GM18907 (cell line): Measurements from ENCODE around the gene PRSS33.

Source experiments
- ATAC-seq: cut with Tn5 transposase; IDR thresholded peaks from one replicate; pipeline ENCODE4 v1.9.1; 2021; ENCODE audit warnings: mild to moderate bottlenecking, moderate library complexity; ENCODE audit not compliant: unreplicated experiment

Gene PRSS33, protein sequence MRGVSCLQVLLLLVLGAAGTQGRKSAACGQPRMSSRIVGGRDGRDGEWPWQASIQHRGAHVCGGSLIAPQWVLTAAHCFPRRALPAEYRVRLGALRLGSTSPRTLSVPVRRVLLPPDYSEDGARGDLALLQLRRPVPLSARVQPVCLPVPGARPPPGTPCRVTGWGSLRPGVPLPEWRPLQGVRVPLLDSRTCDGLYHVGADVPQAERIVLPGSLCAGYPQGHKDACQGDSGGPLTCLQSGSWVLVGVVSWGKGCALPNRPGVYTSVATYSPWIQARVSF

DNA sequence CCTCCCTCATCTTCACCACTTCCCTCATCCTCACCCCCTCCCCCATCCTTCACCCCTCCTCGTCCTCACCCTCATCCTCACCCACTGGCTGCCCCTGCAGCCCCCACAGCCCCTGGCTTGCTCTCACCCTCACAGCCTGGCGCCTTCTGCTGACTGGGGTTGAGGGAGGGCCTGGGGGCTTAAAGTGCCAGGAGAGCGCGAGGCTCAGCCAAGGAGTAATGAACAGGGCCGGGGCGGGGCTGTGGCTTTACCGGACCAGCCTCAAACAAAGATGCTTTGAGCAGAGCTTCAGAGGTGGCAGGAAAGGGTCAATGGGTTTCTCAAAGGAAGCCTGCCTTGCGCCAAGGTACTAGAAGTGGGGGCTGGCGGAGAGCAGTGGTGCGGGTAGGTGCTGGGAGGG, at the start of gene PRSS33:
Gene PRSS33 (minus strand): TSS at position 155 of the 400 bp plus-strand sequence. CDS start 1,013 bp downstream, outside the sequence.
- ATAC-seq, result no peak

DNA sequence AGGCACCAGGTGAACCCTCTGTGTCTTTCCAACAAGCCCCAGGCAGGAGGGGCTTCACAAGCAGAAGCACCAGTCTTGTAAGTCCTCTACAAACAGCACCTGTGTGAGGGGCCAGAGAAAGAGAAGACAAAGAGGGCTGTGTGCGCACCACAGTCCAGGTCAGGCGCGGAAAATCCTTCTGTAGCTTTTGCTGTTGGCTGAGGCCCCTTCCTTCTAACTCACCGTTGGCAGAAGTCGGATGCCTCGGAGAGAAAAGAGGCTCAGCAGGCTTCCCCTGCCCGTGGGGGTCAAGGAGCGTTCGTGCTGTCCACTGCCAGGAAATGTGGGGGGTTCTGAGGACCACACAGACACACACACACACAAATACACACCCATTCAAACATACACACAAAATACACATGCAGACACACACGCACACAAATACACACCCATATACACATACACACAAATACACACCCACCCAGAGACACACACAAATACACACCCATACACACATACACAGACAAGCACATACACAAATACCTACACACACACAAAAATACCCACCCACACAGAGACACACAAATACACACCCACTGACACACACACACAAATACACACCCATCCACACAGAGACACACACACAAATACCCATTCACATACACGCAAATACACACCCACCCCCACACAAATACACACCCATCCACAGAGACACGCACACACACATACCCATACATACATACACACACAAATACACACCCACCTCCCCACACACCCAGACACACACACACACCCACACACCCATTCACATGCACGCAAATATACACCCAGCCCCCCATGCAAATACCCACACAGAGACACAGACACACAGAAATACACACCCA, 49.5 kb upstream of the PRSS33 start:
- ATAC-seq, result no peak

DNA sequence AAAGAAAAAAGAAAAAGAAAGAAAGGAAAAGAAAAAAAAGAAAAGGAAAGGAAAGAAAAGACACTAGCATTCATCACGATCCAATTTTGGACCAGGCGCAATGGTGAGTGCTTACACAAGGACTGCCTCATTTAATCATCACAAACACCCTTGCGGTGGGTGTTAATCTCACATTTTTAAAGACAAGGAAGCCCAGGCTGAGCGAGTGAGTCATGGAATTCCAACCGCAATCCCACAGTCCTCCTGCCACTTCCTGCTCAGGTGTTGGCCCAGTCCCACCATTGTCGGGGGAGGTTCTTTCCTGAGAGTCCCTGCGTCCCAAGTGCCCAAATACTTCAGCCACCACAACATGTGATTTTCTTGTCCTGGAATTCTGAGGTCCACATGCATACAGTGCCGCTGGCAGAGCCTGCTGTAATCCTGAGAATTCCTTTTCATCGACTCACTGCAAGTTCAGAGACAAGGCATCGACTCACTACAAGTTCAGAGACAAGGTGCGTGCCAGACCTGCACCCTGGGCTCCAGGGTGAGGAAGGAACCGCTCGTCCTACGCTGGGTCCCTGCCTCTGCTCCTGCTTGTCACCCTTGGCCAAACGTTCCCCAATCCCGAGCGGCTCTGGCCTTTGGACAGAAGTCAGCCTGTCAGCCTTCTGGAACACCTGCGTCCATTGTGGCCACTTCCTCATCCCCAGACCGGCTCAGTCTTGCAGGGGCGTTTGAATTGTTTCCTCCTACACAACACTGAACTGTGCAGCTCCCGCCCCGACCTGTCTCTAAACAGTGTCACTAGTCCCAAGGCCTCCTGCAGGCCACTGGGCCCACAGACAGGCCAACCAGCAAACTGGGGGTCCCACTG, 48.5 kb upstream of the PRSS33 start:
- ATAC-seq, result no peak

DNA sequence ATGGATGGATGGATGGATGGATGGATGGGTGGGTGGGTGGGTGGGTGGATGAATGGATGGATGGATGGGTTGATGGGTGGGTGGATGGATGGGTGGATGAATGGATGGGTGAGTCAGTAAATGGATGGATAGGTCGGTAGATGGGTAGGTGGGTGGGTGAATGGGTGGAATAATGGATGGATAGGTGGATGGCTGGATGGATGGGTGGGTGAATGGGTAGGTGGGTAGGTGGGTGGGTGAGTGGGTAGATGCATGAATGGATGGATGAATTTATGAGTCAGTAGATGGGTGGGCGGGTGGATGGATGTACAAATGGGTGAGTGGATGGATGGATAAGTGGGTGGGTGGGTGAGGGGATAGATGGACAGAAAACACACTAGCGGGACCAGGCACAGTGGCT, 47.6 kb upstream of the PRSS33 start:
- no peak for ATAC-seq

DNA sequence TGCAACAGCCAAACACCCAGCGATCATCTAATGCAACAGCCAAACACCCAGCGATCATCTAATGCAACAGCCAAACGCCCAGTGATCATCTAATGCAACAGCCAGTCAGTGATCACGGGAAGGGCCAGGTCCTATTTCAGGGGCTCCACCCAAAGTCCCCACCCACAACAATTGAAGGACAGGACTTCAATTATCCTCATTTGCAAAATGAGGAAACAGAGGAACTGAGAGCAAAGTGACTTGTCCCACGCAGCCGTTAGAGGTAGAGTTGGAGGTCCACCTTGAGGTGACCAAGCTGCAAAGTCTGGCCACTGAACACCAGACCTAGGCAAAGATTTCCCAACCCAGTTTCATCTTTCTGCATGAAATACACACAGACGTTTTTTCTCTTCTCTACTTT, 46.4 kb upstream of the PRSS33 start:
- ATAC-seq, result no peak

DNA sequence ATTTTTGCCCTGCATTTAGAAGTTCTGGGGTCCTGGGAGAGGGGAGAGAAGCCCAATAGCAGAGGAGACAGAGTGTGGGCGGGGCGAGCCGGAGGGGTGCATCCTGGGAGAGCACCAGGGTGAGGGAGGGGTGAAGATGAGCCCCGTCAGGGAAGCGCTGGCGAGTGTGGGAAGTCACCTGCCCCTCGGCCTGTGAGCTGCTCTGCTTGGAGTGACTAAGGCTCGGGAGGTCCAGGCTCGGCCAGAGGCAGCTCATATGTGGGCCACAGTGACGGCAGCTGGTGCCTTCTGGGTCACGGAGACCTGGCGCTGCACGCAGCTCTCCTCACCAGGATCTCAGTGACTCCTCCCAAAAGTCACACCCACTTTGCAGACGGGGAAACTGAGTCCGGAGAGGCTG, 43.8 kb upstream of the PRSS33 start:
- no peak for ATAC-seq

DNA sequence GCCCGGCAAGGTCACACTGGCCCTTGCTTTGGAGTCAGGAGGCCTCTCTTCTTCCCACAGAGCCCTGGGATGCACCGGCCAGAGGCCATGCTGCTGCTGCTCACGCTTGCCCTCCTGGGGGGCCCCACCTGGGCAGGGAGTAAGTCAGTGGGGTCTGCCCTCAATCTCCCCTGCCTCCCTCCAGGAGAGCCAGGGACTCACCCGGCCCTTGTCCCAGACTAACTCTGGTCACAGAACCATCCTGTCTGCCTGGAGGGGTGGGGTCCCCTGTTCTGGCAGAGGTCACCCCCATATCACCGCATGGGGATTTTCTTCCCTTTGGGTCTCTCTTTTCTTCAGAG, 43.0 kb upstream of the PRSS33 start:
- no peak for ATAC-seq

DNA sequence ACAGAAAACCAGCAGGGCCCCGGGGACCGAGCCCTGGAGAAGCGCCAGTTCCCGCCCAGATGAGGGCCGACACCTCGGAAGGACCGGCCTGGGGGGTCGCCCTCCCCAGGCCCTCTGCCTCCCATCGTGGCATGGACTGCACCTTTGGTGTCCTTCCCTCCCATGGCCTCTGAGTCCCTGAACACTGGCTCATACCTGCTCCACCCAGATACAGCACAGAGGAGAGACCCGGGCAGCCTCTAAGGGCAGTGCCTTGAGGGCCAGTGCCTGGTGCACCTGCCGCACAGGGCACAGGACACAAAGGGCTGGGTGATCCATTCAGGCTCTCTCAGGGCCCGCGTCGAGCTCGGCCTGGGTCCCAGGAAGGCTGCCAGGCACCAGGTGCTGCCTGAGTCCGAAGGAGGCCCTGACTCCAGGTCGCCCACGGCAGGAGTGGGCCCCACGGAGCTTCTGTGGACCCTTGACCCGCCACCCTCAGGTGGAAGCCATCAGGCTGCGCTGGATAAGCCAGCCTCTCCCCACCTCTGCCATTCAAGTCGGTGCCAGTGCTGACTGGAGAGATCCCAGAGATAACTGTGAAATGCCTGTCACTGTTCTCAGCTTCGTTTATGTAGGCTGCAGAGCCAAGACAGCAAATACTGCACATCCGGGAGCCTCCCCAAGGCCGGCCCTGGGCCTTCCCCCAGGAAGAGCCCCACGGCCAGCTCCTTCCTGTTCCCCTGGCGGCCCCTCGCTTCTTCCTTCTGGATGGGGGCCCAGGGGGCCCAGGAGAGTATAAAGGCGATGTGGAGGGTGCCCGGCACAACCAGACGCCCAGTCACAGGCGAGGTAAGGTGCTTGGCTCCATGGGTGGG, 42.4 kb upstream of the PRSS33 start, which contains the start of gene ZG16B:
Gene ZG16B (plus strand): TSS at position 803 of the 854 bp plus-strand sequence. CDS start 139 bp downstream, outside the sequence.
- no peak for ATAC-seq

DNA sequence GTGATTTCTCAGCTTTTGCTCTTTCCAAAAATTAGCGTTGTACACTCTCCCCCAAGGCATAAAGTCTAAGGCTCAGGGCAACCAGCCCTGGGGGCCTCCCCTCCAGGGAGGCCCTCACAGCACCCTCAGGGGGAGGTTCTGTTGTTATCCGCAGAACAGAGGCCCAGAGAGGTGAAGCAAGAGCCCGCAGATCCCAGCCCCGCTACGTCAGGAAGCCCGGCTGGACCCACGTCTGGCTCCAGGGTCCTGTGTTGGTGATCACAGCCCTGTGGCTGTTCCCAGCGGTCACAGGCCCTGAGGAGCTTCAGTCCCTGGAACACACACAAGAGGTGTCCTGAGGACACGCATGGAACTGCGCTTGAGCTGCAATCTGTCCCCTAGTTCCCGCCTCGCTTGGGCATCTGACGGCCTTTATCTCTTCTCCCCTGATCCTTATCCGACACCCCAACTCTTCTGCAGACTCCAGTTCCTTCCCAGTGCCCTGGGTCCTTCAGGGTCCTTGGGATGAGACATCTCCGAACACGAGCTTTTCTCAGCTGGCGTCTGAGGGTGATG, 41.6 kb upstream of the PRSS33 start:
- no peak for ATAC-seq

DNA sequence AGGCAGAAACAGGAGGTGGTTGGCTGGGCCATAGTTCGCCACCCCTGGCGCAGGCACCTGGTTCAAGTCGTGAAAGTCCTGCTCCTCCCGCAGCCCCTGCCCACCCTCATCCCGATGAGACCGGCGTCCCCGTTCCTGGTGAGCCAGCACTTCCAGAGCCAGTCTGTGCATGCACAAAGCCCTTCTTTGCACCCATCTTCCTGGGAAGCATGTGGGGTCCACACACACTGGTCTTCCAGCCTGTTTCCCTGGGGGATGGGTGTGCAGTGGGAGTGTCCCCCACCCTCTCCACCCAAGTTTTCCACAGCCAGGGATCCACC, 41.1 kb upstream of the PRSS33 start:
- ATAC-seq, result no peak

DNA sequence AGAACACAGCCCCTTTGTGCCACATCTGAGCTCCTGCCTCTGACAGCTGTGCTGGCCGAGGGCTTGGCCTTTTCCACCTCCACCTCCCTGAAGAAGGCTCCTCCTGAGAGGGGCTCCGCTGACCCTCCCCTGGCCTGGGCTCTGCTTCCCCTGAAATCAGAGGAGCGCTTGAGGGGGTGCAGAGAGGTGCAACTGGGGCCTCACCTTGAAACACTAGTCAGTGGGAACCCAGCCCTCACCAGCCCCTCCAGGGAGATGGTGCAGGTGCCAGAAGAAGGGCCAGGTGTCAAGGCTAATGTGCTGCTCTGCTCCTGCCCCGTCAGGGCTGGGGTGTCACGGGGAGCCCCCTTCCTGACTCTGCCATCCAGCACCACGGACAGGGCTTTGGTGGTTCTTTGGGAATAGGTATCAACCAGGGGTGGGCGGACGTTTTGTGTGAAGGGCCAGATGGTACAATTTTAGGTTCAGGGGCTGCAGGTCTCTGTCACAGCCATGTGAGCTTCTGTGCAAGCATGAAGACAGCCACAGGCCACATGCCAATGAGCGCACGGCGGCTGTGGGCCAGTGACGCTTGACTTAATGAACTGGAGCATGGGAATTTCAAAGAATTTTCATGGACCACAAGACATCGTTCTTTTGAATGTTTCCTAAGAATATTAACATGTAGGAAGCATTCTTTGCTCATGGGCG, 40.6 kb upstream of the PRSS33 start:
- ATAC-seq, result no peak

DNA sequence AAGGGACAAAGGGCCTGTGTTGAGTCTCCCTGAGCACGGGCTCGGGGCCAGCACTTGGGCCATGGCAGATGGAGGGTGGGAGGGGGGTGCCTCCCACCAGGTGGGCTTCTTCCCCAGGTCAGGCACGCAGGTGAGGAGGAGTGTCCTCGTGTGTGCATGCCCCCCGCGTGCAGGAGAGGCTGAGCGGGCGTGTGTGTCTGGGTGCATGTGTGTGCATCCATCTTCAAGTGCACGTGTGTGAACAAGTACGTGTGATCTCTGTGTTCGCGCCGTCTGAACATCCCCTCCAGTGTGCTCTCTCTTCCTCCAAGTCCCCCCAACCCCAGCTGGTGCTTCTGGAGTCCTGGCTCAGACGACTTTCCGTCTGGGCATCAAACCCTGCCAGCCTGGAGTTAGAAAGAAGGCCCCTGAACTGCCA, 40.0 kb upstream of the PRSS33 start:
- no peak for ATAC-seq

DNA sequence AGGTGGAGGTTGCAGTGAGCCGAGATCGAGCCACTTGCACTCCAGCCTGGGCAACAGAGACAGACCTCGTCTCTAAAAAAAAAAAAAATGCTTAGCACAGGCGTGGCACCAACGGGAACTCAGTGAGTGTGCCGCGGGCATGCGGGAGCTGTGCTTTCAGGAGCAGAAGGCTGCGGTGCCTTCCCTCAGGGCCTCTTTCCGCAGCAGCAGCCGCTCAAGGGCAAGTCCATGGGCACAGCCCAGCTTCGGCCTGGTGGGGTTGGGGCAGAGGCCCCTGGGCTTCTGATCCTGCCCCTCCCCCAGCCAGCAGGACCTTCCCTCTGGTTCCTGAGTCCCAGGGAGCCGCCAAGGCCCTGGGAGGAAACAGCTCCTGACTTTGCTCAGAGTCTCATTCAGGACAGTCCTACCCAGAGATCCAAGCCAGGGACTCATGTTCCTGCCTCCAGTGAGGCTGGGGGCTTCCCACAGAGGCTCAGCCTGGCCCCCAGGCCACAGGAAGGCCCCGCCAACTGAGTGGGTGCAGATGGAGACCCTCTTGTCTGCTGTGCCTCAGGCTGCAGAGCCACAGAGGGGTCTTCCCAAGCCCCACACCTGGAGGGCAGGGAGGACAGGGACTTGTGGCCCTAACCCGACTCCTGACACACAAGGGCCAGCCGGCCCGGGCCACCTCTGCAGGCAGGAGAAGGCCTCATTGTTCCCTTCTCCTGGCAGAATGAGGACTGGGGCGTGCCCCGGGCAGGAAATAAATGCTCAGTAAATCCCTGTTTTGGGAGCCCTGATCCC, 39.4 kb upstream of the PRSS33 start:
- no peak for ATAC-seq

DNA sequence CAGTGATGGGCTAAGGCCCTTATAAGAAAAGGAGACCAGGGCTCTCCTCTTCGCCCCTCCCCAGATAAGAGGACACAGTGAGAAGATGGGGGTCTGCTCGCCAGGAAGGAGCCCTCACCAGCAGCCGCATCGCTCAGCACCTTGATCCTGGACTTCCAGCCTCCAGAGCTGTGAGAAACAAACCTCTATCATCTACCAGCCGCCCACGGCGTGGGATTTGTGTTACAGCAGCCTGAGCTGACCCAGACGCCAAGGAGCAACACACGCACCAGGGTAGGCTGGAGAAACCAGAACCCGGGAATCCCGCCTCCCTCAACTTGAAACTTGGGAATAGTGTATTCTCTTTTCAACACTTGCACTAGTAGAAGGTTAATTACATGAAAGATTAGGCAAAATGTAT, 38.5 kb upstream of the PRSS33 start:
- no peak for ATAC-seq

DNA sequence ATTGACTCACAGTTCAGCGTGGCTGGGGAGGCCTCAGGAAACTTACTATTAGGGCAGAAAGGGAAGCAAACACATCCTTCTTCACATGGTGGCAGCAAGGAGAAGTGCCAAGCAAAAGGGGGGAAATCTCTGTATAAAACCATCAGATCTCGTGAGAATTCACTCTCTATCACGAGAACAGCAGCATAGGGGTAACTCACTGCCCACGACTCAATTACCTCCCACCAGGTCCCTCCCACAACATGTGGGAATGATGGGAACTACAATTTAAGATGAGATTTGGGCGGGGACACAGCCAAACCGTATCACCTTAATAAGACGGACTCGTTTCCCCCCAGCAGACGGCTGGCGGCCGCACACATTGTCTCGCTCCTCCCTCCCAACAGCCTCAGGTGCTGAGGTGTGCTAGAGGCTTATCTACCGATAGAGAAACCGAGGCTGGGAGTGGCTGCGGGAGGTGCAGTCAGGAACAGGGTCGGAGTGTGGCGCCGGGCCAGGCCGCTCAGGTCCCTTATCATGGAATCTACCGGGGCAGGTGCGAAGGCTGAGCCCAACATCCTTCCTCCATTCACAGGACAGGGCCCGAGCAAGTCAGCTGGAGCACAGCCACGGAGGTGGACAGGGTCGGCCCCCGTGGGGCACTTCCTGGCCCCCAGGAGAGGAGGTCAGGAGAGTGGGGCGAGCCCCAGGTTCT, 37.8 kb upstream of the PRSS33 start:
- ATAC-seq, result no peak

DNA sequence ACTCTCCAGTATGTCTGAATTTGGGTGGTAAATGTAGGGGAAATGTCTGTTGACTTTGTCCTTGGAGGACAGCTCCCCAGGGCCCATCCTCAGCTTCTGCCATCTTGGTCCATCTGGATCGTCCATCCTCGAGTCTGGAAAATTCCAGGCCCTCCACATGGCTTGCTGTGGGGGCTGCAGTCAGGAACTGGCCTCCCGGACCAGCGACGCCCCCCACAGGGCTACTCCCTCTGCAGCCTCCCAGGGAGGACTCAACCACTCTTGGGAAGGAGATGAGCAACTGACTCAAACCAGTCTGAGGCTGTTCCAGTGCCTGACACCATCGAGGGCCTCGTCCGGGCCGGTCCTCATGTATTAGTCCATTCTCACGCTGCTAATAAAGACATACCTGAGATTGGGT, 37.3 kb upstream of the PRSS33 start:
- no peak for ATAC-seq

DNA sequence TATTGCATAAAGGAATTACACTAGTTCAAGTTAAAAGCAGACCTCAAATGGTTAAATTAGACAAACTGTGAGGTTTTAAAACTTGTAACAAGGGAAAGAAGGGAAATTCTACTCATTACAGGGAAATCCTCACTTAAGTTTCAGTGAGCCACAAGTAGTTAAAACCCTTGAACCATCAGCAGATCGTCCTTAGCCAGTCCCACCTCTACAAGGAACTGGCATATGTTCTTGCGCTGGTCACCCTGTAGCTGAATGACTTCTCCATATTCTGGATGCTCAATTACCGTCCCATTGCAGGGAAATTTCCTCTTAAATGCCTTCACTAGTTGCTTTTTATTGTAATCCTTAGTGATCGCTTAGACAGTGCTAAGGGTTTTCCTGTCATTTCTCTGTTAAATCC, 35.1 kb upstream of the PRSS33 start:
- no peak for ATAC-seq

DNA sequence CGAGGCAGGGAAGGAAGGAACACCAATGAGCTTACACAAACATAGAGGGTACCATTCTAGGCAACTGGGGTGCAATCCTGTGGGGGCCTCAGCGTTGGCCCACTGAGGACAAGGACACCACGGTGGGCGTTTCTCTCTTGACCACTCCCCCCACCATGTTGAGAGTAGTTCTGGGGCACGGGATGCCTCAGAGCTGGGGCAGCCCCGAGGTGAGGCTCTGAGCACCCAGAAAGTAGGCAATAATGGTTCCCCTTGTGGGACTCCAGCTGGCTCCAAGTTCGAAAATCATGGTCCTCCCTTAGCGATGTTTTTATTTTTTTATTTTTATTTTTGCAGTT, 34.8 kb upstream of the PRSS33 start:
- no peak for ATAC-seq
